GM18520 (cell line): ENCODE measurements around the gene PREP.

ENCODE experiments used
- ATAC-seq: cut with Tn5 transposase; IDR thresholded peaks from one replicate; pipeline ENCODE4 v1.9.1; 2021; ENCODE audit not compliant: unreplicated experiment

The PREP gene

GRCh38 chr6:105313211-105313610 is 89.7 kb downstream of the PREP start:
- ATAC-seq, result no peak

GRCh38 chr6:105310947-105311346 is 91.9 kb downstream of the PREP start:
- ATAC-seq, result no peak

GRCh38 chr6:105310371-105310770 is 92.5 kb downstream of the PREP start:
- no peak for ATAC-seq

- ATAC-seq, result no peak
Observed at GRCh38 chr6:105308840-105309239, 94.0 kb downstream of the PREP start.

- ATAC-seq, result no peak
Observed at GRCh38 chr6:105305521-105305920, 97.4 kb downstream of the PREP start.

GRCh38 chr6:105304825-105305224 is 98.1 kb downstream of the PREP start:
- ATAC-seq, result no peak

- ATAC-seq, result no peak
Observed at GRCh38 chr6:105304366-105304765, 98.5 kb downstream of the PREP start.

- no peak for ATAC-seq
Observed at GRCh38 chr6:105302617-105303128, 100.2 kb downstream of the PREP start.

GRCh38 chr6:105301756-105302616 is 100.9 kb downstream of the PREP start:
- no peak for ATAC-seq

- ATAC-seq, result no peak
Observed at GRCh38 chr6:105301072-105301503, 101.8 kb downstream of the PREP start.

- no peak for ATAC-seq
Observed at GRCh38 chr6:105300090-105300489, 102.8 kb downstream of the PREP start.

- ATAC-seq, result no peak
Observed at GRCh38 chr6:105294129-105294528, 108.8 kb downstream of the PREP start.

- no peak for ATAC-seq
Observed at GRCh38 chr6:105292689-105293339, 110.1 kb downstream of the PREP start.

- ATAC-seq, result no peak
Observed at GRCh38 chr6:105291525-105291924, 111.4 kb downstream of the PREP start.

- ATAC-seq, result no peak
Observed at GRCh38 chr6:105282631-105283585, 120.0 kb downstream of the PREP start.

GRCh38 chr6:105280033-105280432 is 122.8 kb downstream of the PREP start:
- no peak for ATAC-seq

- ATAC-seq, result no peak
Observed at GRCh38 chr6:105279463-105279862, 123.4 kb downstream of the PREP start.

GRCh38 chr6:105278813-105279212 is 124.1 kb downstream of the PREP start:
- ATAC-seq, result no peak

- ATAC-seq, result no peak
Observed at GRCh38 chr6:105278035-105278434, 124.8 kb downstream of the PREP start.

- ATAC-seq, result no peak
Observed at GRCh38 chr6:105276374-105276773, 126.5 kb downstream of the PREP start.

GRCh38 chr6:105275542-105275941 is 127.3 kb downstream of the PREP start:
- ATAC-seq, result no peak
